ENCODE results near the gene HYAL3. TPM values are rescaled to one million over a fixed set of nuclear protein-coding genes. Genes with fewer than 3 reads are reported as not detected.
A peak's percentile ranks its signal among the peaks of the same experiment; 100 is the strongest.

Gene HYAL3
- total and polyA plus RNA-seq, 2 of the 13 experiments (the other 11 are each of a cell fraction or from before 2014, with no cell fraction given), result 5.5 to 10.4 TPM

DNA sequence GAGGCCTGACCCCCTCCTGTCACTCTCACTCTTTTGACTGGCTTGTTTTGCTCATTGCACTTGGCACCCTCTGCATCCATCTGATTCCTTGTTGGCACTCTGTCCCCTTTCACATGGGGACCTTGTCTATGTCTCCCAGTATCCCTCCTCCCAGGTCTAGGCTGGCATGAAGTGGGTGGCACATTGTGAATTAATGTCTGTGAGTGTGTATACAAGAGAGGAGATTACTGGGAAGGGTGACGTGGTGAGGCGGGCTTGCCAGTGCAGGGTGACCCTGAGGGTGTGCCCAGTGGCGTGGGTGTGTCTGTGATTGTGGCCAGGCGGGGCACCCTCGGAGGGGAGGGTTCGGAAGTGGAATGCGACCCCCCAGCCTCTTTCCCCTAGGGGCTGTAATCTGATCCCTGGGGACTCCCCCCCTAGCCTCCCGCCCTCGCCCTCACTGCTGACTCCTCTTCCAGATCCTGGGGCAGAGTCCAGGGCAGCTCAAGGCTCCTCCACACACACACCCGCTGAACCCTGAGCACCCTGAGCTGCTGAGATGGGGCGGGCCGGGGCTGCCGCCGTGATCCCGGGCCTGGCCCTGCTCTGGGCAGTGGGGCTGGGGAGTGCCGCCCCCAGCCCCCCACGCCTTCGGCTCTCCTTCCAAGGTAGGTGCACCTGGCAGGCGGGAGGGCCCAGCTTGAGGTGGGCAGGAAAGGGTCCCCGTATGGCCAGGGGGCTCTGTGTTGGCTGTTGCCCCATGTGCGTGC lies 30.3 kb downstream of the HYAL3 start, which contains the start of gene SEMA3B (continued):
- TF ChIP-seq SAFB2 (CRISPR knock-in tag; IDR thresholded peaks at IDR 0.05; ENCODE audit: borderline replicate concordance, low read depth), result no peak
- no peak for TF ChIP-seq PAWR (CRISPR knock-in tag; IDR thresholded peaks at IDR 0.05; ENCODE audit: borderline replicate concordance)
- TF ChIP-seq, protein P1, sequence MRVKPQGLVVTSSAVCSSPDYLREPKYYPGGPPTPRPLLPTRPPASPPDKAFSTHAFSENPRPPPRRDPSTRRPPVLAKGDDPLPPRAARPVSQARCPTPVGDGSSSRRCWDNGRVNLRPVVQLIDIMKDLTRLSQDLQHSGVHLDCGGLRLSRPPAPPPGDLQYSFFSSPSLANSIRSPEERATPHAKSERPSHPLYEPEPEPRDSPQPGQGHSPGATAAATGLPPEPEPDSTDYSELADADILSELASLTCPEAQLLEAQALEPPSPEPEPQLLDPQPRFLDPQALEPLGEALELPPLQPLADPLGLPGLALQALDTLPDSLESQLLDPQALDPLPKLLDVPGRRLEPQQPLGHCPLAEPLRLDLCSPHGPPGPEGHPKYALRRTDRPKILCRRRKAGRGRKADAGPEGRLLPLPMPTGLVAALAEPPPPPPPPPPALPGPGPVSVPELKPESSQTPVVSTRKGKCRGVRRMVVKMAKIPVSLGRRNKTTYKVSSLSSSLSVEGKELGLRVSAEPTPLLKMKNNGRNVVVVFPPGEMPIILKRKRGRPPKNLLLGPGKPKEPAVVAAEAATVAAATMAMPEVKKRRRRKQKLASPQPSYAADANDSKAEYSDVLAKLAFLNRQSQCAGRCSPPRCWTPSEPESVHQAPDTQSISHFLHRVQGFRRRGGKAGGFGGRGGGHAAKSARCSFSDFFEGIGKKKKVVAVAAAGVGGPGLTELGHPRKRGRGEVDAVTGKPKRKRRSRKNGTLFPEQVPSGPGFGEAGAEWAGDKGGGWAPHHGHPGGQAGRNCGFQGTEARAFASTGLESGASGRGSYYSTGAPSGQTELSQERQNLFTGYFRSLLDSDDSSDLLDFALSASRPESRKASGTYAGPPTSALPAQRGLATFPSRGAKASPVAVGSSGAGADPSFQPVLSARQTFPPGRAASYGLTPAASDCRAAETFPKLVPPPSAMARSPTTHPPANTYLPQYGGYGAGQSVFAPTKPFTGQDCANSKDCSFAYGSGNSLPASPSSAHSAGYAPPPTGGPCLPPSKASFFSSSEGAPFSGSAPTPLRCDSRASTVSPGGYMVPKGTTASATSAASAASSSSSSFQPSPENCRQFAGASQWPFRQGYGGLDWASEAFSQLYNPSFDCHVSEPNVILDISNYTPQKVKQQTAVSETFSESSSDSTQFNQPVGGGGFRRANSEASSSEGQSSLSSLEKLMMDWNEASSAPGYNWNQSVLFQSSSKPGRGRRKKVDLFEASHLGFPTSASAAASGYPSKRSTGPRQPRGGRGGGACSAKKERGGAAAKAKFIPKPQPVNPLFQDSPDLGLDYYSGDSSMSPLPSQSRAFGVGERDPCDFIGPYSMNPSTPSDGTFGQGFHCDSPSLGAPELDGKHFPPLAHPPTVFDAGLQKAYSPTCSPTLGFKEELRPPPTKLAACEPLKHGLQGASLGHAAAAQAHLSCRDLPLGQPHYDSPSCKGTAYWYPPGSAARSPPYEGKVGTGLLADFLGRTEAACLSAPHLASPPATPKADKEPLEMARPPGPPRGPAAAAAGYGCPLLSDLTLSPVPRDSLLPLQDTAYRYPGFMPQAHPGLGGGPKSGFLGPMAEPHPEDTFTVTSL (CRISPR knock-in tag; IDR thresholded peaks at IDR 0.05; ENCODE audit: borderline replicate concordance), result no peak
- 0 out of 2 replicates have a peak, but pooled peaks have one; percentile 61 for TF ChIP-seq TMF1 (CRISPR knock-in tag; IDR thresholded peaks at IDR 0.05; ENCODE audit: low read depth)
- no peak for TF ChIP-seq ZNF264 (CRISPR knock-in tag; IDR thresholded peaks at IDR 0.05)
- TF ChIP-seq ZKSCAN8 (CRISPR knock-in tag; IDR thresholded peaks at IDR 0.05; ENCODE audit: borderline replicate concordance), result no peak
- peak; percentile 73 for TF ChIP-seq ZBTB7A (CRISPR knock-in tag; IDR thresholded peaks at IDR 0.05)
- TF ChIP-seq ZBTB43 (CRISPR knock-in tag; conservative IDR thresholded peaks at IDR 0.05), result no peak; the same call in 1 of the 2 replicates
- no peak for TF ChIP-seq ZNF143 (CRISPR knock-in tag; IDR thresholded peaks at IDR 0.05)
- no peak for TF ChIP-seq ZNF556 (CRISPR knock-in tag; IDR thresholded peaks at IDR 0.05; ENCODE audit: borderline replicate concordance)
- TF ChIP-seq HNF4G (IDR thresholded peaks at IDR 0.05; ENCODE audit: borderline replicate concordance, low read depth, low read length), result peak; percentile 76
- peak; percentile 56; the same call in 1 of the 2 replicates for TF ChIP-seq HNF4G (CRISPR knock-in tag; IDR thresholded peaks at IDR 0.05; ENCODE audit: borderline replicate concordance, low read depth)
- TF ChIP-seq GMEB2 (CRISPR knock-in tag; IDR thresholded peaks at IDR 0.05; ENCODE audit: low read depth), result no peak
- TF ChIP-seq ZNF34 (CRISPR knock-in tag; IDR thresholded peaks at IDR 0.05; ENCODE audit: borderline replicate concordance), result no peak
- TF ChIP-seq ZNF552 (CRISPR knock-in tag; IDR thresholded peaks at IDR 0.05; ENCODE audit: borderline replicate concordance), result no peak
- TF ChIP-seq U2AF1 (optimal IDR thresholded peaks at IDR 0.05; ENCODE audit: low read depth, low read length), result no peak
- no peak for TF ChIP-seq ZNF383 (CRISPR knock-in tag; IDR thresholded peaks at IDR 0.05; ENCODE audit: borderline replicate concordance)
- 0 out of 2 replicates have a peak, but pooled peaks have one; percentile 42 for TF ChIP-seq HMG20B (CRISPR knock-in tag; conservative IDR thresholded peaks at IDR 0.05)
- TF ChIP-seq ESRRA (CRISPR knock-in tag; IDR thresholded peaks at IDR 0.05; ENCODE audit: low read depth), result no peak
- no peak for TF ChIP-seq SP1 (IDR thresholded peaks at IDR 0.05)
- TF ChIP-seq SP1 (CRISPR knock-in tag; IDR thresholded peaks at IDR 0.05), result no peak
